IMR-90 (cell line): ENCODE data around the gene PDLIM1. TPM values are rescaled to one million over a fixed set of nuclear protein-coding genes. Genes with fewer than 3 reads are reported as not detected.

Experiments used
- ATAC-seq: fragments of 200-7000 bp; cut with Tn5 transposase; 2 replicates; pipeline ENCODE4 v1.9.1; 2020; ENCODE audit warnings: low read depth, mild to moderate bottlenecking, moderate library complexity
- BruUV-seq: library from RNA; stranded (reverse); fragments of 400-500 nt; replicated peaks from 2 replicates; lab custom pipeline; 2021; lab: Mats Ljungman, UMichigan
- CTCF ChIA-PET: fragments of 300-600 bp; formaldehyde crosslinking; extraction: SDS; loops from one replicate; lab custom pipeline; 2021; ENCODE audit warnings: antibody characterized with exemption; lab: Yijun Ruan, JAX
- POLR2A ChIA-PET: fragments of 300-600 bp; sonication (Branson Sonifier 250); formaldehyde crosslinking; loops from one replicate; lab custom pipeline; 2022; ENCODE audit warnings: antibody characterized with exemption; ENCODE audit not compliant: unreplicated experiment; lab: Charles Lee
- DNase-seq: peaks from one replicate; pipeline ENCODE4 v3.0.0; 2013
- H2AFZ ChIP-seq: replicated peaks from 2 replicates; pipeline ENCODE3; 2013; ENCODE audit warnings: low read length, mild to moderate bottlenecking; ENCODE audit not compliant: poor library complexity
- H2AK5ac ChIP-seq: 2 replicates; pipeline ENCODE4 v1.6.1; 2013; ENCODE audit warnings: low read depth, low read length, inconsistent platforms
- H2AK9ac ChIP-seq: replicated peaks from 2 replicates; pipeline ENCODE3; 2013; ENCODE audit warnings: mild to moderate bottlenecking, low read depth, low read length, moderate library complexity; ENCODE audit not compliant: poor library complexity
- H2BK120ac ChIP-seq: 2 replicates; pipeline ENCODE4 v1.6.1; 2013; ENCODE audit warnings: low read depth, low read length, inconsistent platforms
- H2BK15ac ChIP-seq: 3 replicates; pipeline ENCODE4 v1.6.1; 2013; ENCODE audit warnings: low read depth, low read length, inconsistent platforms
- H2BK20ac ChIP-seq: 2 replicates; pipeline ENCODE4 v1.6.1; 2013; ENCODE audit warnings: low read depth, mild to moderate bottlenecking, inconsistent platforms, low read length, moderate library complexity
- H2BK5ac ChIP-seq: 2 replicates; pipeline ENCODE4 v1.6.1; 2013; ENCODE audit warnings: mild to moderate bottlenecking, low read depth, low read length, inconsistent platforms; ENCODE audit not compliant: poor library complexity, severe bottlenecking
- H3K14ac ChIP-seq: replicated peaks from 2 replicates; pipeline ENCODE4 v1.6.1; 2013; ENCODE audit warnings: low read depth, low read length, inconsistent platforms
- H3K18ac ChIP-seq: 2 replicates; pipeline ENCODE4 v1.6.1; 2013; ENCODE audit warnings: low read depth, low read length, control low read depth
- H3K23ac ChIP-seq: 2 replicates; pipeline ENCODE4 v1.6.1; 2013; ENCODE audit warnings: low read depth, low read length, inconsistent platforms
- H3K27ac ChIP-seq: 2 replicates; pipeline ENCODE4 v1.5.1; 2013; ENCODE audit warnings: mild to moderate bottlenecking, control low read depth, low read length; ENCODE audit not compliant: insufficient read depth
- H3K27me3 ChIP-seq: 2 replicates; pipeline ENCODE4 v1.6.1; 2013; ENCODE audit warnings: low read length; ENCODE audit not compliant: control insufficient read depth, insufficient read depth
- H3K36me3 ChIP-seq: 2 replicates; pipeline ENCODE4 v1.6.1; 2013; ENCODE audit warnings: low read length, mixed read lengths; ENCODE audit not compliant: control insufficient read depth, insufficient read depth
- H3K4ac ChIP-seq: 2 replicates; pipeline ENCODE4 v1.6.1; 2013; ENCODE audit warnings: low read depth, low read length, inconsistent platforms
- H3K4me1 ChIP-seq: 2 replicates; pipeline ENCODE4 v1.6.1; 2013; ENCODE audit warnings: low read length, mixed read lengths; ENCODE audit not compliant: control insufficient read depth, insufficient read depth
- H3K4me2 ChIP-seq: 2 replicates; pipeline ENCODE4 v1.6.1; 2013; ENCODE audit warnings: low read depth, mild to moderate bottlenecking, control low read depth, low read length, moderate library complexity
- H3K4me3 ChIP-seq: 2 replicates; pipeline ENCODE4 v1.5.1; 2013; ENCODE audit warnings: low read depth, mild to moderate bottlenecking, control low read depth, low read length, moderate library complexity; ENCODE audit not compliant: insufficient read depth
- H3K56ac ChIP-seq: 2 replicates; pipeline ENCODE4 v1.6.1; 2013; ENCODE audit warnings: low read length, inconsistent platforms; ENCODE audit not compliant: insufficient read depth; ENCODE audit errors: extremely low read depth
- H3K79me1 ChIP-seq, 2 experiments: 2 replicates each; pipeline ENCODE4 v1.6.1; 2013; ENCODE audit warnings: low read length in 2 of 2, inconsistent platforms in 1 of 2, low read depth in 1 of 2
- H3K9ac ChIP-seq: 2 replicates; pipeline ENCODE4 v1.6.1; 2013; ENCODE audit warnings: low read depth, low read length, control low read depth
- H3K9me1 ChIP-seq: 2 replicates; pipeline ENCODE4 v1.6.1; 2013; ENCODE audit warnings: low read length, inconsistent platforms; ENCODE audit not compliant: insufficient read depth
- H3K9me3 ChIP-seq: 2 replicates; pipeline ENCODE4 v1.6.1; 2013; ENCODE audit warnings: low read length; ENCODE audit not compliant: control insufficient read depth, insufficient read depth
- H4K20me1 ChIP-seq: 2 replicates; pipeline ENCODE4 v1.6.1; 2013; ENCODE audit warnings: low read length, inconsistent platforms; ENCODE audit not compliant: insufficient read depth
- H4K5ac ChIP-seq: 2 replicates; pipeline ENCODE4 v1.6.1; 2013; ENCODE audit warnings: mild to moderate bottlenecking, low read depth, low read length, control low read depth
- H4K8ac ChIP-seq, 2 experiments: 2 replicates each; pipeline ENCODE4 v1.6.1; 2013; ENCODE audit warnings: low read depth in 2 of 2, low read length in 2 of 2, control low read depth in 1 of 2, inconsistent platforms in 1 of 2
- H4K91ac ChIP-seq: 2 replicates; pipeline ENCODE4 v1.6.1; 2013; ENCODE audit warnings: low read depth, low read length, inconsistent platforms; ENCODE audit not compliant: insufficient read depth
- BHLHE40 ChIP-seq: fragments of 150-350 bp; IDR thresholded peaks from 2 replicates; pipeline ENCODE4 v1.6.1; 2016; ENCODE audit warnings: mild to moderate bottlenecking, low read depth, low read length
- CEBPB ChIP-seq: IDR thresholded peaks from 2 replicates; pipeline ENCODE4 v1.6.1; 2012; ENCODE audit warnings: low read depth, low read length, improper control_type of control experiment
- CHD1 ChIP-seq: IDR thresholded peaks from 2 replicates; pipeline ENCODE4 v1.6.1; 2012; ENCODE audit warnings: low read depth, low read length, improper control_type of control experiment
- CTCF ChIP-seq: conservative IDR thresholded peaks from 2 replicates; pipeline ENCODE4 v1.5.1; 2012; ENCODE audit warnings: mild to moderate bottlenecking, low read depth, low read length, improper control_type of control experiment
- ELK1 ChIP-seq: fragments of 150-350 bp; IDR thresholded peaks from 2 replicates; pipeline ENCODE4 v1.6.1; 2016; ENCODE audit warnings: low read depth, mild to moderate bottlenecking, low read length, moderate library complexity, borderline replicate concordance
- FOS ChIP-seq: fragments of 150-350 bp; IDR thresholded peaks from 2 replicates; pipeline ENCODE4 v1.6.1; 2016; ENCODE audit warnings: low read depth, low read length
- MAFK ChIP-seq: IDR thresholded peaks from 2 replicates; pipeline ENCODE4 v1.6.1; 2012; ENCODE audit warnings: low read depth, low read length, improper control_type of control experiment
- MAZ ChIP-seq: IDR thresholded peaks from 2 replicates; pipeline ENCODE4 v1.6.1; 2012; ENCODE audit warnings: low read depth, mild to moderate bottlenecking, low read length, improper control_type of control experiment, moderate library complexity, borderline replicate concordance
- MXI1 ChIP-seq: IDR thresholded peaks from 2 replicates; pipeline ENCODE4 v1.6.1; 2012; ENCODE audit warnings: low read depth, mild to moderate bottlenecking, low read length, moderate library complexity, borderline replicate concordance
- NFE2L2 ChIP-seq: fragments of 150-350 bp; IDR thresholded peaks from 2 replicates; pipeline ENCODE4 v1.6.1; 2016; ENCODE audit warnings: low read depth, mild to moderate bottlenecking, low read length
- POLR2A ChIP-seq: IDR thresholded peaks from 2 replicates; pipeline ENCODE4 v1.6.1; 2012; ENCODE audit warnings: mild to moderate bottlenecking, low read depth, low read length
- RAD21 ChIP-seq: IDR thresholded peaks from 2 replicates; pipeline ENCODE4 v1.6.1; 2012; ENCODE audit warnings: low read length, improper control_type of control experiment
- RCOR1 ChIP-seq: IDR thresholded peaks from 2 replicates; pipeline ENCODE4 v1.6.1; 2012; ENCODE audit warnings: mild to moderate bottlenecking, low read length, improper control_type of control experiment; ENCODE audit not compliant: insufficient replicate concordance
- RFX5 ChIP-seq: IDR thresholded peaks from 2 replicates; pipeline ENCODE4 v1.8.0; 2012; ENCODE audit warnings: low read depth, mild to moderate bottlenecking, low read length, moderate library complexity
- SMC3 ChIP-seq: fragments of 150-350 bp; IDR thresholded peaks from 2 replicates; pipeline ENCODE4 v1.6.1; 2016; ENCODE audit warnings: low read depth, mild to moderate bottlenecking, antibody characterized with exemption, low read length, moderate library complexity
- USF2 ChIP-seq: fragments of 150-350 bp; IDR thresholded peaks from 2 replicates; pipeline ENCODE4 v1.6.1; 2017; ENCODE audit warnings: mild to moderate bottlenecking, antibody characterized with exemption, low read length, low read depth
- WGBS, 2 experiments: methylation state at CpG; one replicate each; pipeline versions ENCODE4 v1.1.5 to v1.1.7; 2013; ENCODE audit warnings: missing lambda C conversion rate in 2 of 2; ENCODE audit not compliant: insufficient read length in 1 of 2; ENCODE audit errors: extremely low coverage in 2 of 2; 5-methylcytosine and 5-hydroxymethylcytosine counted together
- dilution Hi-C: fragments of 300-500 bp; cut with HindIII; formaldehyde crosslinking; loops from one replicate; pipeline ENCODE4 v1.14.3; 2018; ENCODE audit warnings: low sequenced_read_pairs; ENCODE audit not compliant: unreplicated experiment
- in situ Hi-C: fragments of 300-500 bp; cut with MboI; formaldehyde crosslinking; loops from 3 replicates; pipeline ENCODE4 v1.14.3; 2019; ENCODE audit warnings: low sequenced_read_pairs, inconsistent platforms, mixed read lengths
- intact Hi-C: fragments of 100-400 bp; cut with micrococcal nuclease; formaldehyde crosslinking; loops from 2 replicates; pipeline ENCODE4 v1.10.0; 2022
- polyA plus RNA-seq, 3 experiments: library from polyadenylated mRNA; depleted of rRNA; stranded (reverse); fragments of >200 nt; gene quantifications; 2 replicates each; pipeline ENCODE4 v1.2.3, GENCODE V29; 2012; ENCODE audit warnings: low replicate concordance in 1 of 3
- total RNA-seq: library from RNA; depleted of rRNA; stranded (reverse); fragments of >200 nt; gene quantifications from 2 replicates; pipeline ENCODE4 v1.2.3, GENCODE V29; 2012

PDLIM1 gene
- total and polyA plus RNA-seq, 2 of the 4 experiments (the other 2 are of a cell fraction): 30.1 to 187 TPM

GRCh38 chr10:95284807-95285206 lies 6.0 kb downstream of the PDLIM1 start:
- POLR2A ChIA-PET: no interaction called here
- Histone ChIP-seq H4K8ac (no peak overlapping the region), H3K79me1 (peaks cover 14 to 81% of the 10 kb centered on the region in 2 experiments), H3K4me3 (no peak overlapping the region), H3K23ac (peak overlapping the region; percentile 86; the same call in 1 of the 2 replicates), H3K14ac (no peak overlapping the region), H4K91ac (no peak overlapping the region), H4K20me1 (peaks cover 80% of the 10 kb centered on the region), H3K9me1 (peaks cover 28% of the 10 kb centered on the region), H2AK9ac (no peak overlapping the region), H2AK5ac (peak overlapping the region; percentile 1; the same call in 1 of the 2 replicates), H3K4ac (no peak overlapping the region), H3K27ac (no peak overlapping the region), H3K9ac (no peak overlapping the region), H3K27me3 (no peaks in the 10 kb centered on the region), H2AFZ (no peak overlapping the region), H3K4me2 (no peak overlapping the region), H3K36me3 (peaks cover 8% of the 10 kb centered on the region; the same call in 1 of the 2 replicates), H2BK120ac (no peak overlapping the region), H3K18ac (no peak overlapping the region), H2BK20ac (no peak overlapping the region), H3K9me3 (no peaks in the 10 kb centered on the region), H3K56ac (no peak overlapping the region), H4K5ac (no peak overlapping the region), H2BK5ac (no peak overlapping the region), H2BK15ac (no peak overlapping the region), H3K4me1 (peaks cover 16% of the 10 kb centered on the region)
- CTCF ChIA-PET: no interaction called here
- ATAC-seq (no peak), DNase-seq (no peak)
- in situ Hi-C loops (no loop called here), intact Hi-C loops (no loop called here), dilution Hi-C loops (no loop called here)
- 100% methylated on average over 1 of the region's 3 CpGs; no CpG with 5 or more reads in 1 of the 2 experiments for WGBS, 2 experiments
- BruUV-seq: no TSS peak
- no peak for TF ChIP-seq BHLHE40
- no peak for TF ChIP-seq NFE2L2
- TF ChIP-seq SMC3: no peak
- TF ChIP-seq RFX5: no peak
- TF ChIP-seq POLR2A: no peak
- TF ChIP-seq MAZ: no peak
- no peak for TF ChIP-seq RCOR1
- no peak for TF ChIP-seq FOS
- no peak for TF ChIP-seq MAFK
- no peak for TF ChIP-seq CHD1
- TF ChIP-seq RAD21: no peak
- no peak for TF ChIP-seq USF2
- TF ChIP-seq CEBPB: no peak
- no peak for TF ChIP-seq MXI1
- TF ChIP-seq ELK1: no peak
- TF ChIP-seq CTCF: no peak
